ENCODE results near the gene NPC2. TPM values are rescaled to one million over a fixed set of nuclear protein-coding genes. Genes with fewer than 3 reads are reported as not detected.

Gene NPC2
- total RNA-seq, 4 donors from 2014 or later = 229 to 483 (median 297) TPM

- H3K4me3 ChIP-seq (ENCODE audit: low read depth, poor library complexity, severe bottlenecking) = no peak overlapping the region
- DNase-seq (ENCODE audit: low spot score in 2 of 2) = no peak
- TF ChIP-seq POLR2A (IDR thresholded peaks at IDR 0.05) = no peak
- no peak for TF ChIP-seq CTCF (IDR thresholded peaks at IDR 0.05)
- intact Hi-C loops (cut with DNase I; ENCODE audit: low total_unique reads) = loop anchor here (10.0 kb wide), 1 partner anchor 124 kb away; no protein-coding TSS in a partner anchor
Measured at GRCh38 chr14:74488786-74489397, 4.2 kb downstream of the NPC2 start.

DNA sequence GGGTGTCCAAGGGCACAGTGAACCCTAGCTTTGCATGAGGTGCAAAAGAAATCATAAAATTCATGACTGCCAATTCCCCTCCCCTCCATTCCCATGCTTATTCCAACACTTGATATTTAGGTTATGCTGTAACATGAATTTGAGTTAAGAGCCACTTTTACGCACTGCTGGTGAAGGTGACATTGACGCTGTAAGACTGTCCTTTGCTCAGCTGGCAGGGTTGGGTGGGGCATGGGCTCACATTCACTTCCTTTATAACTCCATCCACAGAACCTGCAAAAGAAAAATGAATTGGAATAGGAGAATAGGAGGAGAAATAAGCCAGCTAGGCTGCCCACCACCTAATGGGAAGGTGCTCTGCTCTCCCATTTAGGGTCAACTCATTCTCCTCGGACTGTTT lies 6.9 kb downstream of the NPC2 start:
- peak in 1 of 2 donors; percentile 29 for DNase-seq (ENCODE audit: low spot score in 2 of 2)
- WGBS, 2 donors = 90 to 95% methylated on average over 3 of the region's 3 CpGs
- TF ChIP-seq POLR2A (IDR thresholded peaks at IDR 0.05) (no peak), CTCF (IDR thresholded peaks at IDR 0.05) (no peak)
- intact Hi-C loops (cut with DNase I; ENCODE audit: low total_unique reads) = loop anchor here (10.0 kb wide), 1 partner anchor 121 kb away; no protein-coding TSS in a partner anchor
- no peak overlapping the region for H3K4me3 ChIP-seq (ENCODE audit: low read depth, poor library complexity, severe bottlenecking)

GRCh38 chr14:74483321-74483720 lies 9.8 kb downstream of the NPC2 start:
- H3K4me3 ChIP-seq (ENCODE audit: low read depth, poor library complexity, severe bottlenecking) = no peak overlapping the region
- DNase-seq (ENCODE audit: low spot score in 2 of 2) = no peak
- TF ChIP-seq POLR2A (IDR thresholded peaks at IDR 0.05) (no peak), CTCF (IDR thresholded peaks at IDR 0.05) (no peak)
- intact Hi-C loops (cut with DNase I; ENCODE audit: low total_unique reads) = loop anchor here (10.0 kb wide), 1 partner anchor 119 kb away; no protein-coding TSS in a partner anchor

DNA sequence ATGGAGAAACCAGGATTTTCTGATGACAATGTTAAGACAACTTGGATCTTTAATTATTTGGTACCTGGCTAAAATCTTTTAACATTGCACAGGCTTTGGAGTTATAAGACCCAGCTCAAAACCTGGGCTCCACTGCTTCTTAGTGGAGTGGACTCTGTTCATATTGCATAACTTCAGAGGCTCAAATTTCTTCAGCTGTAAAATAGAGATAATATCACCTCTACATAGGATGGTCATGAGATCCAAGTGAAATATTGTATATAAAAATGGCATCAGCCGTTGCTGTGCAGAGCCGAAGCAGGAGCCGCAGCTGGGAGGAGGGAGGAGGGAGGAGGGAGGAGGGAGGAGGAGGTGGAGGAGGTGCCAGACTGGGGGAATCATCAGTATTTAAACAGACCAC lies 10.5 kb downstream of the NPC2 start:
- peak in 1 of 2 donors; percentile 12 for DNase-seq (ENCODE audit: low spot score in 2 of 2)

GRCh38 chr14:74480046-74480445 lies 13.1 kb downstream of the NPC2 start:
- 72 to 87% methylated on average over 4 of the region's 4 CpGs for WGBS, 2 donors
- TF ChIP-seq CTCF (IDR thresholded peaks at IDR 0.05) (no peak), POLR2A (IDR thresholded peaks at IDR 0.05) (no peak)
- DNase-seq (ENCODE audit: low spot score in 2 of 2) = peak in 1 of 2 donors; percentile 31
- intact Hi-C loops (cut with DNase I; ENCODE audit: low total_unique reads) = loop anchor here (10.0 kb wide), 1 partner anchor 115 kb away; no protein-coding TSS in a partner anchor
- H3K4me3 ChIP-seq (ENCODE audit: low read depth, poor library complexity, severe bottlenecking) = no peak overlapping the region

More for the DNA sequence above, 10.5 kb downstream of the NPC2 start:
- no peak overlapping the region for H3K4me3 ChIP-seq (ENCODE audit: low read depth, poor library complexity, severe bottlenecking)
- WGBS, 2 donors = 85 to 89% methylated on average over 3 of the region's 3 CpGs
- intact Hi-C loops (cut with DNase I; ENCODE audit: low total_unique reads) = loop anchor here (10.0 kb wide), 1 partner anchor 118 kb away; no protein-coding TSS in a partner anchor
- no peak for TF ChIP-seq CTCF (IDR thresholded peaks at IDR 0.05)
- no peak for TF ChIP-seq POLR2A (IDR thresholded peaks at IDR 0.05)

Measured in lower leg skin (tissue), 4 donors.